Ovary (tissue), 3 donors: ENCODE results near the gene STK11IP.

ENCODE experiments used
- CTCF ChIP-seq, 3 donors: fragments of 450-650 bp in 2 of 3; fragments of 200-600 bp in 1 of 3; IDR thresholded peaks; one replicate each; pipeline versions ENCODE4 v1.5.1 to v1.8.0; 2016 to 2022; ENCODE audit warnings: antibody characterized with exemption in 3 of 3, mild to moderate bottlenecking in 1 of 3
- EP300 ChIP-seq: sonication (generic); formaldehyde crosslinking; IDR thresholded peaks from one replicate; pipeline ENCODE4 v1.6.1; 2017; ENCODE audit warnings: antibody characterized with exemption
- donor health status: DM: no; HTN: no; CAD: no.

GRCh38 chr2:219664041-219664440 lies 66.4 kb downstream of the STK11IP start:
- TF ChIP-seq EP300 (no peak), CTCF (IDR thresholded peaks at IDR 0.05) (no peak)
